ENCODE measurements around the gene FADS6.

DNA sequence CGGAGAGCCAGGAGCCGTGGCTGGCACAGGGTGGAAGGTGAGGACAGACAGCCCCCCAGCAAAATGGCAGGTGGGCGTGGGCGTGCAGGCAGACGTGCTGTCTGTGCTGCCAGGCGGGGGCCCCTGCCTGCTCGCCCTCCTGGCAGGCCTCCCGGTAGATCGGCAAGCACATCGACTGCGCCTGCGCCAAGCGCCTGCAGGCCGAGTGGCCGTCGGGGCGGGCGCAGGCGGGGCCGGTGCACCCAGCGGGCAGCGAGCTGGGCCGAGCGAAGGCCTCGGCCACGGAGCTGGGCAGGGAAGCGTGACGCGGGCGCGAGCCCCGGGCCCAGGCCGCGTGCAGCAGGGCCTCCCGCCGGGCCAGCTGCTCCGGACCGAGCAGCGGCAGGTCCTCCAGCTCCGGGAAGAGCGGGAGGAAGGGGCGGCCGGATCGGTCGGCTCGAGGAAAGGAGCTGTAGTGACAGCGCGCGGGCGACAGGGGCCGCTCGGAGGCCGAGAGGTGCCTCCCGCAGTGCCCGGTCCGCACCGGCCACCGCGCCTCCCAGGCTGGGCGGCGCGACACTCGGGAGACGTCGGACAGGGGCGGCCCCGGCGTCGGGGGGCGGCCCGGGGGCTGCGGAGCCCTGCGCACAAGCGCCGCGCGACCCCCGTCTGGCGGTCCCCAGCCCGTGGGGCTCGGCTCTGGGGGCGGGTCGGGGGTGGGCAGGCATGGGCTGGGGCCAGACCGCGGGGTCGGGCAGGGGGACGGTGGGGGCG is 50.7 kb downstream of the FADS6 start:
- TF ChIP-seq, protein P1, sequence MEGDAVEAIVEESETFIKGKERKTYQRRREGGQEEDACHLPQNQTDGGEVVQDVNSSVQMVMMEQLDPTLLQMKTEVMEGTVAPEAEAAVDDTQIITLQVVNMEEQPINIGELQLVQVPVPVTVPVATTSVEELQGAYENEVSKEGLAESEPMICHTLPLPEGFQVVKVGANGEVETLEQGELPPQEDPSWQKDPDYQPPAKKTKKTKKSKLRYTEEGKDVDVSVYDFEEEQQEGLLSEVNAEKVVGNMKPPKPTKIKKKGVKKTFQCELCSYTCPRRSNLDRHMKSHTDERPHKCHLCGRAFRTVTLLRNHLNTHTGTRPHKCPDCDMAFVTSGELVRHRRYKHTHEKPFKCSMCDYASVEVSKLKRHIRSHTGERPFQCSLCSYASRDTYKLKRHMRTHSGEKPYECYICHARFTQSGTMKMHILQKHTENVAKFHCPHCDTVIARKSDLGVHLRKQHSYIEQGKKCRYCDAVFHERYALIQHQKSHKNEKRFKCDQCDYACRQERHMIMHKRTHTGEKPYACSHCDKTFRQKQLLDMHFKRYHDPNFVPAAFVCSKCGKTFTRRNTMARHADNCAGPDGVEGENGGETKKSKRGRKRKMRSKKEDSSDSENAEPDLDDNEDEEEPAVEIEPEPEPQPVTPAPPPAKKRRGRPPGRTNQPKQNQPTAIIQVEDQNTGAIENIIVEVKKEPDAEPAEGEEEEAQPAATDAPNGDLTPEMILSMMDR (IDR thresholded peaks at IDR 0.05) = peak; percentile 34 to 45 (median 38)
- TF ChIP-seq POLR2A (IDR thresholded peaks at IDR 0.05) = no peak
